Activated T-cell treated with anti-CD3 and anti-CD28 coated beads, Interleukin-2, amount 50 U/mL, for 72 hours (primary cell): ENCODE measurements around the gene PLPP1. TPM values are rescaled to one million over a fixed set of nuclear protein-coding genes. Genes with fewer than 3 reads are reported as not detected.
"Not testable (repeated sequence)": the region's sequence is repeated elsewhere in the genome, so short reads cannot be mapped to it uniquely, and the experiment has no call there.

ENCODE experiments used
- ATAC-seq, 2 donors: fragments of 150-1000 bp; cut with Tn5 transposase; replicated peaks in 1 of 2; 2 replicates each; pipeline ENCODE4 v1.10.0; 2021; ENCODE audit warnings: moderate library complexity in 2 of 2, mild to moderate bottlenecking in 1 of 2
- DNase-seq, 2 donors: peaks; one replicate each; pipeline ENCODE4 v3.0.0; 2021 to 2022; ENCODE audit warnings: mixed read lengths in 1 of 2
- H3K27ac Mint-ChIP-seq: one replicate; pipeline ENCODE4 v1.8.0; 2022; ENCODE audit warnings: mild to moderate bottlenecking, moderate library complexity, mixed read lengths
- H3K27me3 Mint-ChIP-seq: one replicate; pipeline ENCODE4 v1.8.0; 2022; ENCODE audit warnings: low read depth, mixed read lengths
- H3K36me3 Mint-ChIP-seq, 2 donors: one replicate each; pipeline ENCODE4 v1.8.0; 2022; ENCODE audit warnings: mixed read lengths in 2 of 2, mild to moderate bottlenecking in 1 of 2; ENCODE audit not compliant: insufficient read depth in 2 of 2
- H3K4me1 Mint-ChIP-seq: one replicate; pipeline ENCODE4 v1.8.0; 2022; ENCODE audit warnings: low read depth, mixed read lengths
- H3K4me3 Mint-ChIP-seq, 2 donors: one replicate each; pipeline ENCODE4 v1.8.0; 2022; ENCODE audit warnings: mild to moderate bottlenecking in 2 of 2, mixed read lengths in 2 of 2, moderate library complexity in 2 of 2
- H3K9me3 Mint-ChIP-seq, 2 donors: one replicate each; pipeline ENCODE4 v1.8.0; 2022; ENCODE audit warnings: mixed read lengths in 2 of 2
- total RNA-seq, 2 donors: library from RNA; stranded (reverse); gene quantifications; one replicate each; pipeline ENCODE4 v1.2.3, GENCODE V29; 2022

PLPP1 gene
- total RNA-seq, 2 donors from 2014 or later: 12.2 to 23.3 TPM

- H3K4me3 Mint-ChIP-seq: no peak overlapping the region
- H3K36me3 Mint-ChIP-seq: no peaks in the 10 kb centered on the region
- H3K27ac Mint-ChIP-seq: no peak overlapping the region
- no peaks in the 10 kb centered on the region for H3K9me3 Mint-ChIP-seq
- H3K4me1 Mint-ChIP-seq: peaks cover 33% of the 10 kb centered on the region
- no peak for ATAC-seq
- no peaks in the 10 kb centered on the region for H3K27me3 Mint-ChIP-seq
- no peak for DNase-seq
Measured at GRCh38 chr5:55509796-55510522, 24.8 kb downstream of the PLPP1 start.

- Mint-ChIP-seq H3K27ac (no peak overlapping the region), H3K9me3 (no peaks in the 10 kb centered on the region), H3K27me3 (no peaks in the 10 kb centered on the region), H3K36me3 (no peaks in the 10 kb centered on the region), H3K4me1 (peaks cover 31% of the 10 kb centered on the region), H3K4me3 (no peak overlapping the region)
- no peak for DNase-seq
- ATAC-seq: no peak
Measured at GRCh38 chr5:55509097-55509496, 25.7 kb downstream of the PLPP1 start.

GRCh38 chr5:55507574-55507973 is 27.2 kb downstream of the PLPP1 start:
- Mint-ChIP-seq H3K36me3 (no peaks in the 10 kb centered on the region), H3K4me3 (no peak overlapping the region), H3K4me1 (peaks cover 31% of the 10 kb centered on the region), H3K9me3 (no peaks in the 10 kb centered on the region), H3K27ac (no peak overlapping the region), H3K27me3 (no peaks in the 10 kb centered on the region)
- DNase-seq (no peak), ATAC-seq (no peak)

- H3K9me3 Mint-ChIP-seq, H3K36me3 Mint-ChIP-seq, H3K27ac Mint-ChIP-seq, H3K27me3 Mint-ChIP-seq, DNase-seq, H3K4me3 Mint-ChIP-seq, ATAC-seq: not testable (repeated sequence)
- peaks cover 26% of the 10 kb centered on the region for H3K4me1 Mint-ChIP-seq
Measured at GRCh38 chr5:55505711-55506110, 29.1 kb downstream of the PLPP1 start.

- not testable (repeated sequence) for H3K4me3 Mint-ChIP-seq
Measured at GRCh38 chr5:55503917-55504316, 30.8 kb downstream of the PLPP1 start.

GRCh38 chr5:55502759-55503158 is 32.0 kb downstream of the PLPP1 start:
- H3K36me3 Mint-ChIP-seq: no peaks in the 10 kb centered on the region
- no peak overlapping the region for H3K4me3 Mint-ChIP-seq
- DNase-seq: no peak
- H3K4me1 Mint-ChIP-seq: peaks cover 22% of the 10 kb centered on the region
- no peaks in the 10 kb centered on the region for H3K9me3 Mint-ChIP-seq
- no peak overlapping the region for H3K27ac Mint-ChIP-seq
- no peaks in the 10 kb centered on the region for H3K27me3 Mint-ChIP-seq
- ATAC-seq: no peak

More at GRCh38 chr5:55503917-55504316, 30.8 kb downstream of the PLPP1 start:
- not testable (repeated sequence) for DNase-seq, H3K9me3 Mint-ChIP-seq, H3K27ac Mint-ChIP-seq, H3K36me3 Mint-ChIP-seq, H3K27me3 Mint-ChIP-seq, ATAC-seq
- peaks cover 23% of the 10 kb centered on the region for H3K4me1 Mint-ChIP-seq

- Mint-ChIP-seq H3K27me3 (no peaks in the 10 kb centered on the region), H3K4me3 (no peak overlapping the region), H3K9me3 (no peaks in the 10 kb centered on the region), H3K4me1 (peaks cover 9% of the 10 kb centered on the region), H3K27ac (no peak overlapping the region), H3K36me3 (no peaks in the 10 kb centered on the region)
- ATAC-seq (no peak), DNase-seq (no peak)
Measured at GRCh38 chr5:55498457-55498856, 36.3 kb downstream of the PLPP1 start.

GRCh38 chr5:55497712-55498111 is 37.1 kb downstream of the PLPP1 start:
- Mint-ChIP-seq H3K9me3 (no peaks in the 10 kb centered on the region), H3K36me3 (no peaks in the 10 kb centered on the region), H3K4me3 (no peak overlapping the region), H3K27ac (no peak overlapping the region), H3K4me1 (peaks cover 9% of the 10 kb centered on the region), H3K27me3 (no peaks in the 10 kb centered on the region)
- DNase-seq: no peak
- no peak for ATAC-seq

GRCh38 chr5:55495216-55495615 is 39.5 kb downstream of the PLPP1 start:
- Mint-ChIP-seq H3K27ac (no peak overlapping the region), H3K27me3 (no peaks in the 10 kb centered on the region), H3K4me1 (peaks cover 9% of the 10 kb centered on the region), H3K36me3 (peaks cover 2 to 3% of the 10 kb centered on the region in 2 donors), H3K4me3 (no peak overlapping the region), H3K9me3 (no peaks in the 10 kb centered on the region)
- ATAC-seq (no peak), DNase-seq (no peak)

GRCh38 chr5:55492449-55492848 is 42.3 kb downstream of the PLPP1 start:
- H3K27ac Mint-ChIP-seq: no peak overlapping the region

GRCh38 chr5:55485073-55485472 is 49.7 kb downstream of the PLPP1 start:
- H3K4me1 Mint-ChIP-seq: peaks cover 15% of the 10 kb centered on the region
- H3K27me3 Mint-ChIP-seq: no peaks in the 10 kb centered on the region
- H3K27ac Mint-ChIP-seq: no peak overlapping the region
- DNase-seq (no peak), ATAC-seq (no peak)
- H3K36me3 Mint-ChIP-seq: no peaks in the 10 kb centered on the region
- no peaks in the 10 kb centered on the region for H3K9me3 Mint-ChIP-seq
- H3K4me3 Mint-ChIP-seq: no peak overlapping the region

More at GRCh38 chr5:55492449-55492848, 42.3 kb downstream of the PLPP1 start:
- H3K4me3 Mint-ChIP-seq: no peak overlapping the region
- H3K4me1 Mint-ChIP-seq: peaks cover 4% of the 10 kb centered on the region
- H3K9me3 Mint-ChIP-seq: no peaks in the 10 kb centered on the region
- ATAC-seq (no peak), DNase-seq (no peak)
- H3K27me3 Mint-ChIP-seq: no peaks in the 10 kb centered on the region
- H3K36me3 Mint-ChIP-seq: peaks cover 2 to 3% of the 10 kb centered on the region in 2 donors

GRCh38 chr5:55484531-55484930 is 50.2 kb downstream of the PLPP1 start:
- no peaks in the 10 kb centered on the region for H3K36me3 Mint-ChIP-seq
- H3K27ac Mint-ChIP-seq: no peak overlapping the region
- no peaks in the 10 kb centered on the region for H3K9me3 Mint-ChIP-seq
- peaks cover 20% of the 10 kb centered on the region for H3K4me1 Mint-ChIP-seq
- H3K4me3 Mint-ChIP-seq: no peak overlapping the region
- ATAC-seq (no peak), DNase-seq (no peak)
- H3K27me3 Mint-ChIP-seq: no peaks in the 10 kb centered on the region

GRCh38 chr5:55483885-55484284 is 50.9 kb downstream of the PLPP1 start:
- no peaks in the 10 kb centered on the region for H3K36me3 Mint-ChIP-seq
- DNase-seq (no peak), ATAC-seq (no peak)
- no peak overlapping the region for H3K4me3 Mint-ChIP-seq
- peaks cover 25% of the 10 kb centered on the region for H3K4me1 Mint-ChIP-seq
- H3K9me3 Mint-ChIP-seq: no peaks in the 10 kb centered on the region
- H3K27me3 Mint-ChIP-seq: no peaks in the 10 kb centered on the region
- no peak overlapping the region for H3K27ac Mint-ChIP-seq

GRCh38 chr5:55481293-55481855 is 53.4 kb downstream of the PLPP1 start:
- Mint-ChIP-seq H3K27ac (no peak overlapping the region), H3K4me1 (peaks cover 25% of the 10 kb centered on the region), H3K36me3 (no peaks in the 10 kb centered on the region), H3K9me3 (no peaks in the 10 kb centered on the region), H3K27me3 (no peaks in the 10 kb centered on the region), H3K4me3 (no peak overlapping the region)
- ATAC-seq (no peak), DNase-seq (no peak)
